Ovary (tissue), 9 donors: ENCODE data around the gene KRT78. TPM values are rescaled to one million over a fixed set of nuclear protein-coding genes. Genes with fewer than 3 reads are reported as not detected.

ENCODE experiments used
- DNase-seq, 5 donors: peaks; one replicate each; pipeline ENCODE4 v3.0.0-alpha.2; 2019 to 2020
- H3K27ac ChIP-seq, 2 donors: fragments of 200-600 bp; one replicate each; pipeline versions ENCODE4 v1.5.1 to v1.8.0; 2019 to 2022
- H3K27me3 ChIP-seq: fragments of 200-600 bp; one replicate; pipeline ENCODE4 v1.8.0; 2022
- H3K36me3 ChIP-seq: fragments of 200-600 bp; sonication (generic); one replicate; pipeline ENCODE4 v1.5.1; 2019
- H3K4me1 ChIP-seq: one replicate; pipeline ENCODE4 v1.8.1; 2013; ENCODE audit warnings: mild to moderate bottlenecking, moderate library complexity; ENCODE audit not compliant: insufficient read depth
- H3K4me3 ChIP-seq: fragments of 200-600 bp; sonication (generic); one replicate; pipeline ENCODE4 v1.5.1; 2017
- H3K9me3 ChIP-seq, 2 donors: fragments of 200-600 bp in 1 of 2; sonication (generic) in 1 of 2; one replicate each; pipeline versions ENCODE4 v1.5.1 to v1.8.1; 2013 to 2019; ENCODE audit warnings: mild to moderate bottlenecking in 1 of 2, moderate library complexity in 1 of 2
- EP300 ChIP-seq: sonication (generic); formaldehyde crosslinking; IDR thresholded peaks from one replicate; pipeline ENCODE4 v1.6.1; 2017; ENCODE audit warnings: antibody characterized with exemption
- POLR2A ChIP-seq: fragments of 450-650 bp; IDR thresholded peaks from one replicate; pipeline ENCODE4 v1.6.1; 2017; ENCODE audit warnings: antibody characterized with exemption, mild to moderate bottlenecking, moderate library complexity
- WGBS, 3 donors: extraction: QIAGEN DNeasy Blood & Tissue Kit in 1 of 3; methylation state at CpG; one replicate each; pipeline versions ENCODE4 v1.1.5 to v1.1.7; 2013 to 2017; 5-methylcytosine and 5-hydroxymethylcytosine counted together
- intact Hi-C, 4 donors: fragments of 100-400 bp; cut with DNase I; formaldehyde crosslinking; loops; one replicate each; pipeline versions ENCODE4 v1.11.0 to v1.15.1; 2022 to 2023
- polyA plus RNA-seq, 2 donors: library from polyadenylated mRNA; stranded (reverse); fragments of 200-250 nt in 1 of 2; fragments of 350-450 nt in 1 of 2; fragmentation: Illumina TruSeq in 1 of 2; extraction: RNeasy Lipid Tissue Mini Kit (QIAGEN cat#74804) in 1 of 2; gene quantifications; one replicate each; pipeline ENCODE4 v1.2.3, GENCODE V29; 2013 to 2014
- total RNA-seq, 7 donors: library from RNA; depleted of rRNA in 2 of 7; stranded (reverse); fragments of >200 nt in 2 of 7; fragmentation: NEBNext Ultra II Directional in 3 of 7; extraction: Animal tissue kit (Norgen Biotek cat#: 25700) in 3 of 7; gene quantifications; one replicate each; pipeline versions ENCODE4 v1.1.0 to v1.2.4, GENCODE V29; 2016 to 2023
- TF ChIP-seq, protein P1 (sequence below), 3 donors: fragments of 450-650 bp in 2 of 3; fragments of 200-600 bp in 1 of 3; IDR thresholded peaks; one replicate each; pipeline versions ENCODE4 v1.5.1 to v1.8.0; 2016 to 2022; ENCODE audit warnings: antibody characterized with exemption in 3 of 3, mild to moderate bottlenecking in 1 of 3
- donor health status: DM: no; HTN: no; CAD: no; lungs with moderate emphysema.
- donor health status: DM: no; HTN: no; CAD: no.
- donor health status: Bipolar disorder and iron deficiency.
- donor health status: DM: yes; HTN: yes; CAD: no.
- donor health status: DM: no; HTN: no; CAD: no.
- donor health status: DM: yes; HTN: yes; CAD: no.

The KRT78 gene
- total and polyA plus RNA-seq, 9 donors = 0.46 TPM; not detected in 8

DNA sequence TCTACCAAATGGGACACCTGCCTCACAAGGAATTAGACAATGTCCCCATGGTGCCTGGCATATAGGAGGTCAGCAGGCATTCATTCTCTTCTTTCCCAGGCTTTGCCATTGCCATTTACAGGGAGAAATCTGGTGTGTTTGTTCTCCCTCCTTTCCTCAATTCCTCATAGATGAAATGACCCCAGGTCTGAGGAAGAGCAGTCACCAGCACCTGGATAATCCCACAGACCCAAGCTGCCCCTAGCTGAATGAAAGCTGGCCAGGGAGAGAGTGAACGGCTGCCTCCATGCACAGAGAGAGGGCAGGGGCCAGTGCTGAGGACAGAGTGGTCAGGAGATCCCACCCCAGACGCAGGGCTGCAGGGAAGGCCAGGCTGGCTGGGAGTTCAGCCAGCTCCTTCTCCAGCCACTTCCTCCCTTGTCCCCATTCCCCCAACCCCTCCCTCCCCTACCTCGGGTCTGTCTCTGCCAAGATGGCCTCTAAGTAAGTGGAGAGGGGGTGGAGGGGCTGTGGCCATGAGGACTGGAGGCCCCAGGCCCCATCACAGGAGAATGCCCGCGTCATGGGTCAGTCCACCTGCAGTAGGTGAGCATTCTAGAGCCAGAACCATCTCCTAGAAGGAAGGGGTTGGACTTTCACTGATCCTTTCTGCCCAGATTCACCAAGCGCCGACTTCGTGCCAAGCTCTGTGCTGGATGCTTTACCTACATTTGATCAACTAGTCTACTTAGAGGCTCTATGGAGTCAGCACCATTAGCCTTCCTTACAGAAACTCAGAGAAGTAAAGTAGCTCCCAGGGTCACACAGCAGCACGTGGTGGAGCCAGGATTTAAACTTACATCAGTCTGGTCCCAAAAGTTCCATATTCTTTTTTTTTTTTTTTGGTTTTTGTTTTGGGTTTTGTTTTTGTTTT, 32.9 kb downstream of the KRT78 start:
- H3K36me3 ChIP-seq = no peaks in the 10 kb centered on the region
- no peaks in the 10 kb centered on the region for H3K27me3 ChIP-seq
- no peaks in the 10 kb centered on the region for H3K9me3 ChIP-seq
- no peak overlapping the region for H3K4me3 ChIP-seq
- no peak for DNase-seq
- no peaks in the 10 kb centered on the region for H3K4me1 ChIP-seq
- WGBS, 3 donors = 60 to 64% (median 63%) methylated on average over 9 of the region's 9 CpGs
- intact Hi-C loops = no loop called here
- no peak overlapping the region for H3K27ac ChIP-seq
- TF ChIP-seq POLR2A = no peak

DNA sequence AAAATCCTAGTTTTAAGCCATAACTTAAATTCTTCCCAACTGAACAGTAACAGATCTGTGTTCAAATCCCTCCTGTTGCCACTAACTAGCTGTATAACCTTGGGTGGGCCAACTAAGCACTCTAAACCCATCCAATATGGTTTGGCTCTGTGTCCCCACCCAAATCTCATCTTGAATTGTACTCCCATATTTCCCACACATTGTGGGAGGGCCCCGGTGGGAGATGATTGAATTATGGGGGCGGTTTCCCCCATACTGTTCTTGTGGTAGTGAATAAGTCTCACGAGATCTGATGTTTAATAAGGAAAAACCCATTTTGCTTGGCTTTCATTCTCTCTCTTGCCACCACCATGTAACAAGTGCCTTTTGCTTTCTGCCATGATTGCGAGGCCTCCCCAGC, 33.6 kb downstream of the KRT78 start:
- intact Hi-C loops = no loop called here
- H3K27me3 ChIP-seq = no peaks in the 10 kb centered on the region
- DNase-seq = no peak
- no peaks in the 10 kb centered on the region for H3K4me1 ChIP-seq
- 77 to 89% (median 84%) methylated on average over 4 of the region's 4 CpGs for WGBS, 3 donors
- H3K9me3 ChIP-seq = no peaks in the 10 kb centered on the region
- H3K36me3 ChIP-seq = no peaks in the 10 kb centered on the region
- no peak overlapping the region for H3K4me3 ChIP-seq
- no peak for TF ChIP-seq POLR2A
- TF ChIP-seq EP300 = no peak
- TF ChIP-seq, protein P1, sequence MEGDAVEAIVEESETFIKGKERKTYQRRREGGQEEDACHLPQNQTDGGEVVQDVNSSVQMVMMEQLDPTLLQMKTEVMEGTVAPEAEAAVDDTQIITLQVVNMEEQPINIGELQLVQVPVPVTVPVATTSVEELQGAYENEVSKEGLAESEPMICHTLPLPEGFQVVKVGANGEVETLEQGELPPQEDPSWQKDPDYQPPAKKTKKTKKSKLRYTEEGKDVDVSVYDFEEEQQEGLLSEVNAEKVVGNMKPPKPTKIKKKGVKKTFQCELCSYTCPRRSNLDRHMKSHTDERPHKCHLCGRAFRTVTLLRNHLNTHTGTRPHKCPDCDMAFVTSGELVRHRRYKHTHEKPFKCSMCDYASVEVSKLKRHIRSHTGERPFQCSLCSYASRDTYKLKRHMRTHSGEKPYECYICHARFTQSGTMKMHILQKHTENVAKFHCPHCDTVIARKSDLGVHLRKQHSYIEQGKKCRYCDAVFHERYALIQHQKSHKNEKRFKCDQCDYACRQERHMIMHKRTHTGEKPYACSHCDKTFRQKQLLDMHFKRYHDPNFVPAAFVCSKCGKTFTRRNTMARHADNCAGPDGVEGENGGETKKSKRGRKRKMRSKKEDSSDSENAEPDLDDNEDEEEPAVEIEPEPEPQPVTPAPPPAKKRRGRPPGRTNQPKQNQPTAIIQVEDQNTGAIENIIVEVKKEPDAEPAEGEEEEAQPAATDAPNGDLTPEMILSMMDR (IDR thresholded peaks at IDR 0.05) = no peak
- H3K27ac ChIP-seq = no peak overlapping the region

DNA sequence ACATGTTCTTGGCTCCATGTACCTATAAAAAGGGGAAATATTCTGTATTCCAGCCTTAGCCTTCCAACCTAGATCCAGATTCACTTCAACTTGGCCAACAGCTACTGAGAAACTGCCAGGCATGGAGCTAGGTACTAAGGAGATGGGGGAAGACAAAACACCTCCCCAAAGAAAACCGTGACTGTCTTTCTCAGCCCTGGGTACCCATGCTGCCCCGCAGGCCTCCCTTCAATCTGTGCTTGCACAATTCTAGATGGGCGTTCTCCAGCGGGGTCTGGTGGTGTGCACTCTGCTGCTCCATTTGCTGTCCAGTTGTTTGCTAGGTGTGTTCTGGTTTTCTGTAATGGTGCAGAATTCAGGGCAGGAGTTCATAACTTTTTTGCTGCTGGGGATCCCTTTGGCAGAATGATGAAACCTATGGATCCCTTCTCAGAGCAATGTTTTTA, 34.1 kb downstream of the KRT78 start:
- TF ChIP-seq EP300 (no peak), POLR2A (no peak)
- TF ChIP-seq, protein P1 (IDR thresholded peaks at IDR 0.05) = no peak
- no peaks in the 10 kb centered on the region for H3K9me3 ChIP-seq
- H3K4me3 ChIP-seq = no peak overlapping the region

DNA sequence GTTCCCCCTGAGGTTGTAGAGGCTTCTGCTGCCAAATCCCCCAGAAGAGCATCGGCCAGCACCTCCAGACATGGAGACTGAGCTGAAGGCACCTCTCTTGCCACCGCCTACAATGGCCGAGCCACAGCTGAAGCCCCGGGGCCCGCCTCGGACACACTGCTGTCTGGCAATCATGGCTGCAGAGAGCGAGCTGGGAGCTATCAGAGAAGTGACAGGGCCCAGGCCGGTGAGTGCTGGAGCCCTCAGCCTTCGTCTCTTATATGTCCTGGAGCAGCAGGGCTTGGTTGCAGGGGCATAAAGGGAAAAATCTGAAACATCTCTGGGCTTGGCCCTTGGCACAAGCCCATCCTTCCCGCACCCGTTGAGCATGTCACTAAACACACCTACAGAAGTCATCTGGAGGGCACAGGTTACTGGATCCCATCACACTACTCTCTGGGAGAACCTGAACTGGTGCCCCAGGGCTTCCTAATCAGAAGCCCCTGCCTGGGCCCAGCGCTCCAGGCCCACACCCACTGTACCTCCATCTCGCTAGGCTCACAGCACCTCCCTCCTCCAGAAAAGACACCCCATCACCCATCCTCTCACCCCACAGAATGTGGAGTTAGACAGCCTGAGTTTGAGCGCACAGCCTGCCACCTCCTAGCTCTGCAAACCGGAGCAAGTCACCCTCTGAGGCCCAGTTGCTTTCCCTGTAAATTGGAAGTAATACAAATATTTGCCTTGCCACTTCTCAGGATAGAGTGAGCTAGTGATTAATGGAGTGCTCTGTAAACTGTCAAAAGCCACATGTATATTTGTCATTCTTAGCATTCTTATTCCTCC, 34.7 kb downstream of the KRT78 start, which contains the start of gene KRT4:
Gene KRT4 (minus strand): TSS at position 232 of the 825 bp plus-strand sequence. CDS start 58 bp downstream, at position 174.
- no peak for DNase-seq
- no peaks in the 10 kb centered on the region for H3K9me3 ChIP-seq
- intact Hi-C loops = no loop called here
- no peak within 1 kb of the TSS for H3K4me3 ChIP-seq
- no peaks in the 10 kb centered on the region for H3K4me1 ChIP-seq
- no peaks in the 10 kb centered on the region for H3K27me3 ChIP-seq
- H3K27ac ChIP-seq = no peak within 1 kb of the TSS
- no peaks in the 10 kb centered on the region for H3K36me3 ChIP-seq
- WGBS, 3 donors = 76 to 86% (median 82%) methylated on average over 13 to 15 of the region's 15 CpGs
- TF ChIP-seq, protein P1 (IDR thresholded peaks at IDR 0.05) = no peak
- TF ChIP-seq POLR2A (no peak), EP300 (no peak)

More for the DNA sequence above, 34.1 kb downstream of the KRT78 start:
- Histone ChIP-seq H3K36me3 (no peaks in the 10 kb centered on the region), H3K27ac (no peak overlapping the region), H3K27me3 (no peaks in the 10 kb centered on the region), H3K4me1 (no peaks in the 10 kb centered on the region)
- DNase-seq = no peak
- WGBS, 3 donors = 67 to 88% (median 86%) methylated on average over 4 of the region's 4 CpGs
- intact Hi-C loops = no loop called here
